ENCODE measurements around the gene ST3GAL5.

The ST3GAL5 gene

DNA sequence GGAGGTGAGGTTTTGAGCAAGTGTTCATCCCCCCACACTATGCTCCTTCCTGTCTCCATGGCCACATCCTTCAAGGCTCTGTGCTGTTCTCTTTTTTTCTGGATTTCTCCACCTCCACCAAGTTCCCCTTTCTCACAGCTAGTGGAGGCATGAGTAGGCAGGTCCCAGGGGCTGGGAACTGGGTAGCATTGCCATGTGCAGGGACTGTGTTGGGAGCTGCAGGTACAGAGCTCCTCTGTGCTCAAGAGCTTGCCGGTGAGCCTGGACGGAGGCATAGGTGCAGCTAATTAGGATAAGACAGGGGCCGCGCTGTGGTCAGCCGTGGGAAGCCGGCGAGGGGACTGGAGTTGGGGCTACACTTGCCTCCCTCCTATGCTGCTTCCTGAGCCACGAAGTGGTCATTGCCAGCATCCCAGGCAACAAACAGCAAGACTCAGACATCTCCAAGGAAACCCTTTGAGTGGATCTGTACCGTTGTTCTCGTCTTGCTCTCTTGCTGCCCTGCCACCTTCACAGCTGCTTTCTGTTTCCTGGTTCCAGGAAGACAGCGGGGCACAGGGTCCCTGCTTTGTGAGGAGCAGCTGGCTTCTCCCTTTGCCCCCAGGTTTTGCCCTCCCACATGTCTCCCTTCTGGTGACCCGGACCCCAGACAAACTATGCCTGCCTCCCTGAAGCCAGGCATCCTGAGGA, 98.1 kb downstream of the ST3GAL5 start:
- H3K27ac Mint-ChIP-seq = no peak overlapping the region

DNA sequence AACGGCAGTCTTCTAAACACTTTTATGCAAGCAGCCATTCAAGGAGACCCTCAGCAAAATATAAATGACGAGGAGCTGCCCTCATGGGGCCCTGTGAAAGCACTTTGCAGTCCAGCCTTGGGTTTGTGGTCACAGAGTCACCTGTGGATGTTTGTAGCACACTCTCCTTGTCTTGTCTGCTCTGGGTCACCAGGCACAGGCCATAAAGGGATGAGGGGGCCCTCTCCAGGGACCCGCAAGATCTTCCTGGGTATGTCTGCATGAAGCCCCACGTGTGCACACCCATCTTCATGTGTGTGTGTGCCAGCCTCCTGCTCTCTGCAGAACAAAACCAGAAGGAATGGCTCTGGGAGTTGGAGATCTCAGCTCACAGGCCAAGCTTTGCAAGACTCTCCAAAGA, 98.8 kb downstream of the ST3GAL5 start:
- Mint-ChIP-seq H3K36me3 (no peaks in the 10 kb centered on the region), H3K9me3 (no peaks in the 10 kb centered on the region), H3K4me1 (no peaks in the 10 kb centered on the region), H3K27me3 (peaks cover 3% of the 10 kb centered on the region), H3K27ac (no peak overlapping the region), H3K4me3 (no peak overlapping the region)

More for the DNA sequence above, 98.1 kb downstream of the ST3GAL5 start:
- no peaks in the 10 kb centered on the region for H3K36me3 Mint-ChIP-seq
- no peaks in the 10 kb centered on the region for H3K4me1 Mint-ChIP-seq
- no peak overlapping the region for H3K4me3 Mint-ChIP-seq
- peaks cover 1% of the 10 kb centered on the region for H3K27me3 Mint-ChIP-seq
- H3K9me3 Mint-ChIP-seq = no peaks in the 10 kb centered on the region

DNA sequence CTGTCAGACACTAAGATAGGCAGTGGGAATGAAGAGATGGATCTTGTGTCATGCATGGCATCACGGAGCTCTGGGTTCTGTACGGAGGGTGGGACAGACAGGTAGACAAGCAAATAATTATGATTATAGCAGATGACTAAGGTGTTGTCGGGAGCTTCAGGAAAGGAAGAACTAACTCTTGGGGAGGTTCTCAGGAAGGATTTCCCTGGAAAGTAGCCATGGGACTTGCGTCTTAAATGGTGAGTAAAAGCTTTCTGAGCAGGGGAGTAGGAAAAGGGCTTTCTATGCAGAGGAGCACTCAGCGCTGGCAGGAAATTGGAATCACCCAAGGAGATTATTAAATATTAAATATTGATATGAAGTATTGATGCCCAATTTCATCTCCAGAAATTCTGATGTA, 99.5 kb downstream of the ST3GAL5 start:
- Mint-ChIP-seq H3K36me3 (no peaks in the 10 kb centered on the region), H3K27me3 (peaks cover 3% of the 10 kb centered on the region), H3K4me1 (no peaks in the 10 kb centered on the region)

DNA sequence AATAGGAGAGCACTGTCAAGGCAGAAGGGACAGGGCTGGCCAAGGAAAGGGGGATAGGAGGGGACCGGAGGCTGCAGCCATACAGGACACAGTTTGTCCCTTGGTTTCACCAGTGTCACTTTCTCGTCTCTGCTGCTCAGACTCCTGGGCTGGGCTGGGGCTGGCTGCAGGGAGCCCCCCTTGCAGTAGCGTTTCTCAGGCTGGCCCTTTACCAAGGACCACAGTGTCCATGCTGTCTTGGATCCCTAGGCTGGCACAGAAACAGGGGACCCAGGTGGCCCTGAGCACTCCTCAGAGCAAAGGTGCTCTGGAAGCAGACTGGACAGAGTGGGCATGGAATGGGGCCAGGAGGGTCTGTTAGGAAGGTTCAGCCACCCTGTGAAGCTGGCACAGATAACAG, 100.2 kb downstream of the ST3GAL5 start:
- H3K27ac Mint-ChIP-seq = no peak overlapping the region
- H3K27me3 Mint-ChIP-seq = peaks cover 3% of the 10 kb centered on the region
- no peaks in the 10 kb centered on the region for H3K4me1 Mint-ChIP-seq
- H3K9me3 Mint-ChIP-seq = no peaks in the 10 kb centered on the region
- no peaks in the 10 kb centered on the region for H3K36me3 Mint-ChIP-seq
- no peak overlapping the region for H3K4me3 Mint-ChIP-seq

More for the DNA sequence above, 99.5 kb downstream of the ST3GAL5 start:
- Mint-ChIP-seq H3K27ac (no peak overlapping the region), H3K9me3 (no peaks in the 10 kb centered on the region), H3K4me3 (no peak overlapping the region)

DNA sequence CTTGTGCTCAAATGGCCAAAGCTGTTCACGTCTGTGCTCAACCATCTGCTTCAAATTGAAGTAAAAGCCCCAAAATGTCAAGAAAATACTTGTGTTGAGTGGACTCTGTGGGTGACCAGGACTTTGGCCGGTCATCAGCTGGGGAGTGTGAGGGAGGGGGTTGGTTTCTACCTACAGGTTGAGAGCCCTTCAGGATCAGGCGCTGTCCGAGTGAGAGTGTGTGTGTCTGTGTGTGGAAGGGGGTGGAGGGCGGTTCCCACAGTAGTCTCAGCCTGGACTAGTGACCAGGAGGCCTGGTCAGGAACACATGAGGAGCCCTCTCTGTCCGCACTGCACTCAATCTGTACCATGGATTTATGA, 100.8 kb downstream of the ST3GAL5 start:
- peaks cover 3% of the 10 kb centered on the region for H3K27me3 Mint-ChIP-seq
- H3K4me3 Mint-ChIP-seq = no peak overlapping the region
- no peaks in the 10 kb centered on the region for H3K4me1 Mint-ChIP-seq
- no peaks in the 10 kb centered on the region for H3K36me3 Mint-ChIP-seq
- H3K9me3 Mint-ChIP-seq = no peaks in the 10 kb centered on the region
- no peak overlapping the region for H3K27ac Mint-ChIP-seq

DNA sequence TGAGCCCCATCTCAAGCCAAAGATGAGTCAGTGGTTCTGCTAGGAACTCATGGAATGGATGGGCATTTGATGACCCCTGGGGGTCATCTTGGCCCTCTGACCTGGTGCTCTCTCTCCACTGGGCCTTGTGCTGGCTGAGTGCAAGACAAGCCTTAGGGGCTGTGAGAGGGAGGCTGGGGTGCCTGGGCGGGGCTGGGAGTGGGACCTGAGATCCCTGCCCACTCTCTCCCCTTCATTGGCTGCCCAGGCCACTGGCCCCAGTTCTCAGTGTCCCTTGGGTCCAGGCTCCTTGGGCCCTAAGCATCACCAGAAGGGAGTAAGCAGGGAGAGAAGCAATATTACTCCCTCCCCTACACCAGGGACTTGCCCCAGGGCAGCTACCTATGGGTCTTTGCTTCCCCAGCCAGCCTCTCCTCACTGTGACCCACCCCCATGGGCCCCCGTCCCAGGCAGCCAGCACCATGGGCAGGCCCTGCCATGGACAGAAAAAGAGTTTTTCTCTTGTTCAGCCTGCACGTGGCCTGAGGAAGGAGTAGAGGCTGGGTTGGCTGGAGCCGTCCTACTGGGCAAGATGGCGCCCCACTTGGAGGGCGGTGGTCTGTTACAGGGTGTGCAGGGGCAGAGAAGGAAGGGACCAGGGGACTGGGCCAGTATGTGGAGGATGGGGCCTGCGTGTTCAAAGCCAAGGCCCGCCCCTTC, 101.4 kb downstream of the ST3GAL5 start:
- Mint-ChIP-seq H3K27me3 (peaks cover 3% of the 10 kb centered on the region), H3K4me3 (no peak overlapping the region), H3K4me1 (no peaks in the 10 kb centered on the region), H3K9me3 (no peaks in the 10 kb centered on the region), H3K27ac (no peak overlapping the region), H3K36me3 (no peaks in the 10 kb centered on the region)
